GM21576 (cell line): ENCODE results near the gene ZNF787.

Experiments used
- ATAC-seq: cut with Tn5 transposase; IDR thresholded peaks from one replicate; pipeline ENCODE4 v1.9.1; 2021; ENCODE audit warnings: mild to moderate bottlenecking, moderate library complexity; ENCODE audit not compliant: unreplicated experiment

Gene ZNF787

GRCh38 chr19:56144831-56145230 lies 23.7 kb upstream of the ZNF787 start:
- ATAC-seq = no peak

GRCh38 chr19:56144376-56144775 lies 23.3 kb upstream of the ZNF787 start:
- no peak for ATAC-seq

- no peak for ATAC-seq
Measured at GRCh38 chr19:56142897-56143434, 21.9 kb upstream of the ZNF787 start.

- ATAC-seq = no peak
Measured at GRCh38 chr19:56142087-56142787, 21.1 kb upstream of the ZNF787 start.

GRCh38 chr19:56141417-56141993 lies 20.4 kb upstream of the ZNF787 start:
- ATAC-seq = no peak

GRCh38 chr19:56140583-56141416 lies 19.7 kb upstream of the ZNF787 start, which contains the start of gene ZNF444:
ZNF444 (plus strand) TSS chr19:56141287; CDS start chr19:56146912, 5,625 bp downstream.
- ATAC-seq = peak; percentile 81

GRCh38 chr19:56139847-56140582 lies 18.9 kb upstream of the ZNF787 start:
- ATAC-seq = no peak

GRCh38 chr19:56138069-56138468 lies 17.0 kb upstream of the ZNF787 start:
- ATAC-seq = no peak

GRCh38 chr19:56137405-56137804 lies 16.3 kb upstream of the ZNF787 start:
- no peak for ATAC-seq

- no peak for ATAC-seq
Measured at GRCh38 chr19:56136362-56136761, 15.3 kb upstream of the ZNF787 start.

GRCh38 chr19:56134654-56134921 lies 13.5 kb upstream of the ZNF787 start:
- ATAC-seq = no peak

GRCh38 chr19:56133858-56134653 lies 13.0 kb upstream of the ZNF787 start:
- ATAC-seq = no peak

- no peak for ATAC-seq
Measured at GRCh38 chr19:56132316-56132822, 11.3 kb upstream of the ZNF787 start.

GRCh38 chr19:56131651-56132050 lies 10.6 kb upstream of the ZNF787 start:
- ATAC-seq = no peak

GRCh38 chr19:56130006-56130405 lies 8.9 kb upstream of the ZNF787 start:
- no peak for ATAC-seq

- ATAC-seq = no peak
Measured at GRCh38 chr19:56126983-56127780, 6.1 kb upstream of the ZNF787 start.

- no peak for ATAC-seq
Measured at GRCh38 chr19:56125806-56126590, 4.9 kb upstream of the ZNF787 start.

- ATAC-seq = no peak
Measured at GRCh38 chr19:56124578-56124977, 3.5 kb upstream of the ZNF787 start.
